ENCODE measurements around the gene TMEM9B. TPM values are rescaled to one million over a fixed set of nuclear protein-coding genes. Genes with fewer than 3 reads are reported as not detected.

Gene TMEM9B
- total RNA-seq, 2 donors from 2014 or later: 8.6 to 11.8 TPM

DNA sequence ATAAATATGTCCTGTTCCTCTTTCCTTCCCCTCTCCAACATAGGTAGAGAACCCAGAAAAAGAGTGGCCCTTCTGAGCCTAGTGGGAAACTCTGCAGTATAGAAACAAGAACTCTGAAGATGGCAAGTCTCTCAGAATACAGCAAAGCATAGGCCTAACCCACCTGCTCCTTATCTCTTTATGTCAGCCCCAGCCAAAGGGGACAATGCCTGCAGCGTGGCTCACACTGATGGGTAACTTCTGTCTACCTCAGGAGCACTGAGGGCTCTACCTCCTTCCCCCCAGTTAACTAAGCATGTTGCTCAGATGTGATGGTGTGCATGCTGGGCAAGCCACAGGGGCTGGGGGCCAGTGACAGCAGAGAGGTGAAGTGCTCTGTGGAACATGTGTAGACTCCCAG, 44.4 kb upstream of the TMEM9B start:
- H3K36me3 Mint-ChIP-seq (ENCODE audit: low read depth): no peaks in the 10 kb centered on the region
- no peaks in the 10 kb centered on the region for H3K36me3 ChIP-seq (ENCODE audit: control insufficient read depth, insufficient read depth, low read length)
- no peak overlapping the region for H3K9ac ChIP-seq (ENCODE audit: extremely low read depth, low read length, poor library complexity, severe bottlenecking)
- no peaks in the 10 kb centered on the region for H3K4me1 ChIP-seq (ENCODE audit: control insufficient read depth, insufficient read depth, low read length)
- 91% methylated on average over 1 of the region's 1 CpG; no CpG with 5 or more reads in 1 of the 2 experiments for WGBS, 2 experiments (ENCODE audit: insufficient coverage in 1 of 2, insufficient read length in 1 of 2)
- DNase-seq: no peak
- no peak overlapping the region for H3K27ac ChIP-seq (ENCODE audit: low read depth, low read length)
- H3K27ac Mint-ChIP-seq: no peak overlapping the region
- H3K9me3 Mint-ChIP-seq: peaks cover 7% of the 10 kb centered on the region
- no peak overlapping the region for H3K4me3 ChIP-seq (ENCODE audit: low read length)
- peaks cover 68% of the 10 kb centered on the region for H3K27me3 Mint-ChIP-seq (ENCODE audit: insufficient read depth)
- H3K27me3 ChIP-seq (ENCODE audit: control insufficient read depth, insufficient read depth, low read length, poor library complexity, severe bottlenecking): peaks cover 58% of the 10 kb centered on the region
- TF ChIP-seq, protein P1, sequence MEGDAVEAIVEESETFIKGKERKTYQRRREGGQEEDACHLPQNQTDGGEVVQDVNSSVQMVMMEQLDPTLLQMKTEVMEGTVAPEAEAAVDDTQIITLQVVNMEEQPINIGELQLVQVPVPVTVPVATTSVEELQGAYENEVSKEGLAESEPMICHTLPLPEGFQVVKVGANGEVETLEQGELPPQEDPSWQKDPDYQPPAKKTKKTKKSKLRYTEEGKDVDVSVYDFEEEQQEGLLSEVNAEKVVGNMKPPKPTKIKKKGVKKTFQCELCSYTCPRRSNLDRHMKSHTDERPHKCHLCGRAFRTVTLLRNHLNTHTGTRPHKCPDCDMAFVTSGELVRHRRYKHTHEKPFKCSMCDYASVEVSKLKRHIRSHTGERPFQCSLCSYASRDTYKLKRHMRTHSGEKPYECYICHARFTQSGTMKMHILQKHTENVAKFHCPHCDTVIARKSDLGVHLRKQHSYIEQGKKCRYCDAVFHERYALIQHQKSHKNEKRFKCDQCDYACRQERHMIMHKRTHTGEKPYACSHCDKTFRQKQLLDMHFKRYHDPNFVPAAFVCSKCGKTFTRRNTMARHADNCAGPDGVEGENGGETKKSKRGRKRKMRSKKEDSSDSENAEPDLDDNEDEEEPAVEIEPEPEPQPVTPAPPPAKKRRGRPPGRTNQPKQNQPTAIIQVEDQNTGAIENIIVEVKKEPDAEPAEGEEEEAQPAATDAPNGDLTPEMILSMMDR (conservative IDR thresholded peaks at IDR 0.05): no peak
- H3K4me3 Mint-ChIP-seq: no peak overlapping the region
- no peaks in the 10 kb centered on the region for H3K9me3 ChIP-seq (ENCODE audit: control insufficient read depth, low read length)
- no peaks in the 10 kb centered on the region for H3K4me1 Mint-ChIP-seq

GRCh38 chr11:9008011-9008550, 43.8 kb upstream of the TMEM9B start:
- H3K27me3 Mint-ChIP-seq (ENCODE audit: insufficient read depth): peaks cover 74% of the 10 kb centered on the region

GRCh38 chr11:9005087-9005486, 40.8 kb upstream of the TMEM9B start:
- Mint-ChIP-seq H3K27ac (no peak overlapping the region), H3K27me3 (ENCODE audit: insufficient read depth) (peaks cover 92% of the 10 kb centered on the region), H3K4me3 (peak overlapping the region; percentile 33), H3K9me3 (peaks cover 2% of the 10 kb centered on the region), H3K4me1 (peaks cover 2% of the 10 kb centered on the region), H3K36me3 (ENCODE audit: low read depth) (no peaks in the 10 kb centered on the region)
- 91 to 100% methylated on average over 4 of the region's 4 CpGs for WGBS, 2 experiments (ENCODE audit: insufficient coverage in 1 of 2, insufficient read length in 1 of 2)
- Histone ChIP-seq H3K9me3 (ENCODE audit: control insufficient read depth, low read length) (no peaks in the 10 kb centered on the region), H3K27ac (ENCODE audit: low read depth, low read length) (no peak overlapping the region), H3K9ac (ENCODE audit: extremely low read depth, low read length, poor library complexity, severe bottlenecking) (no peak overlapping the region), H3K36me3 (ENCODE audit: control insufficient read depth, insufficient read depth, low read length) (no peaks in the 10 kb centered on the region), H3K4me1 (ENCODE audit: control insufficient read depth, insufficient read depth, low read length) (peaks cover 3% of the 10 kb centered on the region), H3K27me3 (ENCODE audit: control insufficient read depth, insufficient read depth, low read length, poor library complexity, severe bottlenecking) (peaks cover 91% of the 10 kb centered on the region), H3K4me3 (ENCODE audit: low read length) (no peak overlapping the region)
- TF ChIP-seq, protein P1 (conservative IDR thresholded peaks at IDR 0.05): no peak
- no peak for DNase-seq

More at GRCh38 chr11:9008011-9008550, 43.8 kb upstream of the TMEM9B start:
- no peak for DNase-seq
- TF ChIP-seq, protein P1 (conservative IDR thresholded peaks at IDR 0.05): no peak
- no peak overlapping the region for H3K4me3 Mint-ChIP-seq
- peaks cover 2% of the 10 kb centered on the region for H3K4me1 Mint-ChIP-seq
- no peaks in the 10 kb centered on the region for H3K4me1 ChIP-seq (ENCODE audit: control insufficient read depth, insufficient read depth, low read length)
- H3K27me3 ChIP-seq (ENCODE audit: control insufficient read depth, insufficient read depth, low read length, poor library complexity, severe bottlenecking): peaks cover 64% of the 10 kb centered on the region
- H3K36me3 ChIP-seq (ENCODE audit: control insufficient read depth, insufficient read depth, low read length): no peaks in the 10 kb centered on the region
- no peaks in the 10 kb centered on the region for H3K36me3 Mint-ChIP-seq (ENCODE audit: low read depth)
- no peak overlapping the region for H3K4me3 ChIP-seq (ENCODE audit: low read length)
- H3K27ac Mint-ChIP-seq: no peak overlapping the region
- no peak overlapping the region for H3K27ac ChIP-seq (ENCODE audit: low read depth, low read length)
- no peaks in the 10 kb centered on the region for H3K9me3 ChIP-seq (ENCODE audit: control insufficient read depth, low read length)
- no peak overlapping the region for H3K9ac ChIP-seq (ENCODE audit: extremely low read depth, low read length, poor library complexity, severe bottlenecking)
- 80 to 83% methylated on average over 2 to 3 of the region's 3 CpGs for WGBS, 2 experiments (ENCODE audit: insufficient coverage in 1 of 2, insufficient read length in 1 of 2)
- peaks cover 7% of the 10 kb centered on the region for H3K9me3 Mint-ChIP-seq

Data from endodermal cell (in vitro differentiated cells).